HEK293T (cell line): ENCODE data around the gene PLEKHA4.
"Not testable (repeated sequence)": the region's sequence is repeated elsewhere in the genome, so short reads cannot be mapped to it uniquely, and the experiment has no call there.

Source experiments
- CTCF ChIA-PET: fragments of 350-600 bp; formaldehyde crosslinking; extraction: SDS; loops from one replicate; lab custom pipeline; 2021; ENCODE audit warnings: antibody characterized with exemption, inconsistent platforms; lab: Yijun Ruan, JAX
- POLR2A ChIA-PET: fragments of 350-600 bp; formaldehyde crosslinking; extraction: SDS; loops from one replicate; lab custom pipeline; 2020; ENCODE audit warnings: antibody characterized with exemption, inconsistent platforms; lab: Yijun Ruan, JAX
- DNase-seq: peaks from one replicate; pipeline ENCODE4 v3.0.0; 2012; ENCODE audit warnings: mixed read lengths; ENCODE audit errors: extremely low spot score
- ARNT ChIP-seq: fragments of 450-650 bp; IDR thresholded peaks from 2 replicates; pipeline ENCODE4 v1.6.1; 2017; ENCODE audit warnings: mild to moderate bottlenecking
- BHLHE40 ChIP-seq: fragments of 450-650 bp; IDR thresholded peaks from 2 replicates; pipeline ENCODE4 v1.6.1; 2016; ENCODE audit warnings: mild to moderate bottlenecking, moderate library complexity, borderline replicate concordance
- CTBP1 ChIP-seq: fragments of 450-650 bp; IDR thresholded peaks from 2 replicates; pipeline ENCODE4 v1.6.1; 2016; ENCODE audit warnings: borderline replicate concordance
- ELF4 ChIP-seq: fragments of 450-650 bp; IDR thresholded peaks from 2 replicates; pipeline ENCODE4 v1.6.1; 2017; ENCODE audit warnings: antibody characterized with exemption
- FOXA1 ChIP-seq: fragments of 450-650 bp; IDR thresholded peaks from 2 replicates; pipeline ENCODE4 v1.6.1; 2016; ENCODE audit warnings: mild to moderate bottlenecking
- FOXK2 ChIP-seq: fragments of 450-650 bp; IDR thresholded peaks from 2 replicates; pipeline ENCODE4 v1.6.1; 2016; ENCODE audit warnings: mild to moderate bottlenecking
- FOXM1 ChIP-seq: fragments of 450-650 bp; IDR thresholded peaks from 2 replicates; pipeline ENCODE4 v1.6.1; 2017; ENCODE audit warnings: mild to moderate bottlenecking, borderline replicate concordance
- HDGF ChIP-seq: fragments of 450-650 bp; IDR thresholded peaks from 2 replicates; pipeline ENCODE4 v1.6.1; 2017; ENCODE audit warnings: antibody characterized with exemption, borderline replicate concordance
- L3MBTL2 ChIP-seq: fragments of 450-650 bp; conservative IDR thresholded peaks from 2 replicates; pipeline ENCODE4 v1.6.1; 2016; ENCODE audit warnings: mild to moderate bottlenecking
- LEF1 ChIP-seq: fragments of 450-650 bp; IDR thresholded peaks from 2 replicates; pipeline ENCODE4 v1.6.1; 2017; ENCODE audit warnings: mild to moderate bottlenecking, borderline replicate concordance
- NFRKB ChIP-seq: fragments of 450-650 bp; IDR thresholded peaks from 2 replicates; pipeline ENCODE4 v1.6.1; 2016; ENCODE audit warnings: mild to moderate bottlenecking, moderate library complexity
- SP1 ChIP-seq: fragments of 450-650 bp; IDR thresholded peaks from 2 replicates; pipeline ENCODE4 v1.6.1; 2017
- SUZ12 ChIP-seq: fragments of 450-650 bp; IDR thresholded peaks from 2 replicates; pipeline ENCODE4 v1.6.1; 2016; ENCODE audit warnings: mild to moderate bottlenecking
- TARDBP ChIP-seq: fragments of 450-650 bp; IDR thresholded peaks from 2 replicates; pipeline ENCODE4 v1.6.1; 2016
- ZNF384 ChIP-seq: fragments of 450-650 bp; IDR thresholded peaks from 2 replicates; pipeline ENCODE4 v1.6.1; 2016
- TF ChIP-seq, protein P1 (sequence below): fragments of 450-650 bp; IDR thresholded peaks from 2 replicates; pipeline ENCODE4 v1.6.1; 2016

PLEKHA4 gene

GRCh38 chr19:48907671-48908070, 39.3 kb upstream of the PLEKHA4 start:
- no peak for TF ChIP-seq NFRKB
- TF ChIP-seq FOXK2 = no peak
- no peak for TF ChIP-seq BHLHE40
- no peak for TF ChIP-seq SUZ12
- no peak for TF ChIP-seq TARDBP
- no peak for TF ChIP-seq LEF1
- no peak for TF ChIP-seq ZNF384
- no peak for TF ChIP-seq CTBP1
- TF ChIP-seq, protein P1, sequence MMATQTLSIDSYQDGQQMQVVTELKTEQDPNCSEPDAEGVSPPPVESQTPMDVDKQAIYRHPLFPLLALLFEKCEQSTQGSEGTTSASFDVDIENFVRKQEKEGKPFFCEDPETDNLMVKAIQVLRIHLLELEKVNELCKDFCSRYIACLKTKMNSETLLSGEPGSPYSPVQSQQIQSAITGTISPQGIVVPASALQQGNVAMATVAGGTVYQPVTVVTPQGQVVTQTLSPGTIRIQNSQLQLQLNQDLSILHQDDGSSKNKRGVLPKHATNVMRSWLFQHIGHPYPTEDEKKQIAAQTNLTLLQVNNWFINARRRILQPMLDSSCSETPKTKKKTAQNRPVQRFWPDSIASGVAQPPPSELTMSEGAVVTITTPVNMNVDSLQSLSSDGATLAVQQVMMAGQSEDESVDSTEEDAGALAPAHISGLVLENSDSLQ = no peak
- TF ChIP-seq FOXM1 = no peak
- no peak for TF ChIP-seq ARNT
- no peak for TF ChIP-seq SP1
- no peak for TF ChIP-seq L3MBTL2
- TF ChIP-seq FOXA1 = no peak
- POLR2A ChIA-PET = no interaction called here
- CTCF ChIA-PET = no interaction called here
- no peak for DNase-seq

DNA sequence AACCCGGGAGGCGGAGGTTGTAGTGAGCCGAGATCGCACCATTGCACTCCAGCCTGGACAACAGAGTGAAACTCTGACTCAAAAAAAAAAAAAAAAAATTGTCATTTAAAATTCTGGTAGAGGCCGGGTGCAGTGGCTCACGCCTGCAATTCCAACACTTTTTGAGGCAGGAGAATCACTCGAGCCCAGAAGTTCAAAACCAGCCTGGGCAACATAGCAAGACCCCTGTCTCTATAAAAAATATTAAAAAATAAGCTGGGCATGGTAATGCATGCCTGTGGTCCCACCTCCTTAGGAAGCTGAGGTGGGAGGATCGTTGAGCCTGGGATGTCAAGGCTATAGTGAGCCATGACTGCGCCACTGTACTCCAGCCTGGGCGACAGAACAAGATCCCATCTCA, 37.9 kb upstream of the PLEKHA4 start:
- CTCF ChIA-PET = interaction anchor here (0.6 kb wide), 1 partner anchor 26 kb away, joined by 5 read pairs; no protein-coding TSS in a partner anchor
- POLR2A ChIA-PET = no interaction called here
- no peak for DNase-seq
- no peak for TF ChIP-seq HDGF
- TF ChIP-seq BHLHE40 = no peak
- no peak for TF ChIP-seq FOXK2
- no peak for TF ChIP-seq ZNF384
- TF ChIP-seq, protein P1 = no peak
- TF ChIP-seq FOXM1 = no peak
- no peak for TF ChIP-seq CTBP1
- TF ChIP-seq LEF1 = no peak
- TF ChIP-seq L3MBTL2 = no peak
- no peak for TF ChIP-seq ELF4
- no peak for TF ChIP-seq SP1
- TF ChIP-seq TARDBP = no peak
- no peak for TF ChIP-seq FOXA1
- TF ChIP-seq NFRKB = no peak
- no peak for TF ChIP-seq ARNT
- no peak for TF ChIP-seq SUZ12

- no peak for TF ChIP-seq L3MBTL2
- TF ChIP-seq, protein P1 = no peak
- TF ChIP-seq SUZ12 = no peak
- TF ChIP-seq FOXM1 = no peak
- no peak for TF ChIP-seq FOXA1
- TF ChIP-seq NFRKB = no peak
- TF ChIP-seq HDGF = no peak
- no peak for TF ChIP-seq TARDBP
- no peak for TF ChIP-seq ARNT
- TF ChIP-seq ZNF384 = no peak
- no peak for TF ChIP-seq CTBP1
- TF ChIP-seq SP1 = no peak
- TF ChIP-seq BHLHE40 = no peak
- no peak for TF ChIP-seq LEF1
- no peak for TF ChIP-seq FOXK2
- no peak for TF ChIP-seq ELF4
- ChIA-PET POLR2A (no interaction called here), CTCF (no interaction called here)
- no peak for DNase-seq
Observed at GRCh38 chr19:48905664-48906063, 37.2 kb upstream of the PLEKHA4 start.

DNA sequence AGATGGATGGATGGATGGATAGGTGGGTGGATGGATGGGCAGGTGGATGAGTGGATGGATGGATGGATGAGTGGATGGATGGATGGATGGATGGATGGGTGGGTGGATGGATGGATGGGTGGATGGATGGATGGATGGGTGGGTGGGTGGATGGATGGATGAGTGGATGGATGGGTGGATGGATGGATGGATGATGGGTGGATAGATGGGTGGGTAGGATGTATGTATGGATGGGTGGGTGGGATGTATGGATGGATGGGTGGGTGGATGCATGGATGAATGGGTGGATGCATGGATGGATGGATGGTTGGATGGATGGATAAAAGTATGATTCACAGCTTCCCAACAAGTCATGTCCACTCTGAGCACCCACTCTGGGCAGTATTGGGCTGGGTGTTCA, 35.4 kb upstream of the PLEKHA4 start:
- DNase-seq, CTCF ChIA-PET: not testable (repeated sequence)
- POLR2A ChIA-PET = interaction anchor here (1.2 kb wide), 1 partner anchor 29 kb away, joined by 3 read pairs; no protein-coding TSS in a partner anchor

DNA sequence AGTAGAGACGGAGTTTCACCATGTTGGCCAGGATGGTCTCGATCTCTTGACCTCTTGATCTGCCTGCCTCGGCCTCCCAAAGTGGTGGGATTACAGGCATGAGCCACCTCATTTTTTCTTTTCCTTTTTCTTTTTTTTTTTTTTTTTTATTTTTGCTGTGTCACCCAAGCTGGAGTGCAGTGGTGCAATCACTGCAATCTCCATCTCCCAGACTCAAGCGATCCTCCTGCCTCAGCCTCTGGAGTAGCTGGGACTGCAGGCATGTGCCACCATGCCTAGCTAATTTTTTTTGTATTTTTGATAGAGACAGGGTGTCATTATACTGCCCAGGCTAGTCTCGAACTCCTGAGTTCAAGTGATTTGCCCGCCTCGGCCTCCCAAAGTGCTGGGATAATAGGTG, 33.9 kb upstream of the PLEKHA4 start:
- ChIA-PET POLR2A (interaction anchor here (3.2 kb wide), 1 partner anchor 29 kb away, joined by 40 read pairs; the partner anchor contains the start of gene PPP1R15A), CTCF (interaction anchor here (0.6 kb wide), 1 partner anchor 91 kb away, joined by 3 read pairs; the partner anchor contains the start of gene RUVBL2)
- DNase-seq = not testable (repeated sequence)

DNA sequence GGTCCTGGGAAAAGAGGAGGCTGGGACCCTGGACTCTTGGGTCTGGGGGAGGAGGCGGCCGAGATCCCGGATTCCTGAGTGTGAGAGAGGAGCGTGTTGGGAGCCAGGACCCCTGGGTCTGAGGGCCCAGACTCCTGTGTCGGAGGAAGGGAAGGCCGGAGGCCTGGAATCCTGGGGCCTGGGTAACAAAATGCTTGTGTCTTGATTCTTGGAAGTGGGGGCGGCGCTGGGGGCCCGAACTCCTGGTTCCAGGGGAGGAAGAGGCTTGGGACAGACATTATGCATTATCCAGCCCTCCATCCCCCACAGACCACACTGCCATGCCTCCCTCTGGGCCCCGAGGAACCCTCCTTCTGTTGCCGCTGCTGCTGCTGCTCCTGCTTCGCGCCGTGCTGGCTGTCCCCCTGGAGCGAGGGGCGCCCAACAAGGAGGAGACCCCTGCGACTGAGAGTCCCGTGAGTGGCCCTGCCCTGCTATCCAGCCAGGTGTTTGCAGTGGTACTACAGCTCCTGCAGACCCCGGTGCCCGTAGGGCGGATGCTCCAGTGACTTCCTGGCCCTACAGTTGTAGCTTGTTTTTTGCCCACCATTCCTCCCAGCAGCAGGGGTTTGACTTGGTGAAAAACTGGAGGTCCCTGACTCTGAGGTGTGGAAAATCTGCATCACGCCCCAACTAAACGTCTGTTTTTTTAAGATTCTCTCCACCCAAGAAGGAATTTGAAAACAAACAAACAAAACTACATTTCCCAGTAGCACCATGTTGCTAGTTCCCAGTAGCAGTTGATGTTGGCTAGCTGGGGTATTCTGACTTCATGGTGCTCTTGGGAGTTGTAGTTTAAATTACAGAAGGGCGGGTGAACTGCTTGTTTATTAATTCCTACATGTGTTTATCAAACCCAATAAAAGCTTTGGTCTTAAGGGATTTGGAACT, 32.3 kb upstream of the PLEKHA4 start:
- TF ChIP-seq FOXK2 (no peak), FOXM1 (no peak), NFRKB (no peak), FOXA1 (no peak), SP1 (no peak), ZNF384 (no peak), ELF4 (no peak), HDGF (no peak), ARNT (no peak), BHLHE40 (no peak), TARDBP (no peak), SUZ12 (no peak), CTBP1 (no peak), LEF1 (no peak), L3MBTL2 (no peak)
- TF ChIP-seq, protein P1 = no peak
- ChIA-PET POLR2A (interaction anchor here (0.8 to 3.2 kb wide), 12 partner anchors 8 to 110 kb away, joined by 3 to 40 read pairs (median 3); partner anchors contain the start of genes FTL and PPP1R15A), CTCF (interaction anchor here (0.9 kb wide), 1 partner anchor 70 kb away, joined by 3 read pairs; no protein-coding TSS in a partner anchor)
- peak; percentile 44 for DNase-seq
